Right lobe of liver (tissue), 4 donors: ENCODE data around the gene CWC27.

Experiments used
- CTCF ChIP-seq, 4 donors: fragments of 200-600 bp in 3 of 4; fragments of 450-650 bp in 1 of 4; IDR thresholded peaks; one replicate each; pipeline versions ENCODE4 v1.5.1 to v1.8.0; 2016 to 2022; ENCODE audit warnings: antibody characterized with exemption in 4 of 4, mild to moderate bottlenecking in 2 of 4
- POLR2A ChIP-seq: fragments of 450-650 bp; IDR thresholded peaks from one replicate; pipeline ENCODE4 v1.6.1; 2017; ENCODE audit warnings: antibody characterized with exemption, mild to moderate bottlenecking
- donor health status: DM: no; HTN: no; CAD: no.
- donor health status: DM: no; HTN: no; CAD: no.
- donor health status: DM: no; HTN: yes; CAD: no.

- TF ChIP-seq POLR2A (no peak), CTCF (IDR thresholded peaks at IDR 0.05) (no peak)
Measured at GRCh38 chr5:64873441-64873840, 104.7 kb downstream of the CWC27 start.
